ENCODE results near the gene DBF4.
"Not testable (repeated sequence)": the region's sequence is repeated elsewhere in the genome, so short reads cannot be mapped to it uniquely, and the experiment has no call there.

The DBF4 gene

GRCh38 chr7:87882151-87882937 lies 6.1 kb downstream of the DBF4 start:
- DNase-seq (ENCODE audit: low read depth, low spot score), result no peak

DNA sequence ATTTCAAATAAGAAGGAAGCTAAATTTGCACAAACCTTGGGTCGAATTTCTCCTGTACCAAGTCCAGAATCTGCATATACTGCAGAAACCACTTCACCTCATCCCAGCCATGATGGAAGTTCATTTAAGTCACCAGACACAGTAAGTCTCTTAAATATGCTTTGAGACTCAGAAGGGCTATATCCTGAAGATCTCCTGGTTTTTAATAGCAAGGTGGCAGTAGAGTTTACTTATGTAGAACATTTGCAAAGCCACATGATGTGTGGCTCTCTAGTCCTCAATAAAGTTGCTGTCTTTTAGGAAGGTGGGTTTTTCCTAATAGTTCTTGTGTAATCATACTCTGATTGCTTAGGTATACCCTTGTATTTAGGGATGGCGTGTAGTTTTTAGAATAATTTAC lies 8.7 kb downstream of the DBF4 start:
- no peak for DNase-seq (ENCODE audit: low read depth, low spot score)

DNA sequence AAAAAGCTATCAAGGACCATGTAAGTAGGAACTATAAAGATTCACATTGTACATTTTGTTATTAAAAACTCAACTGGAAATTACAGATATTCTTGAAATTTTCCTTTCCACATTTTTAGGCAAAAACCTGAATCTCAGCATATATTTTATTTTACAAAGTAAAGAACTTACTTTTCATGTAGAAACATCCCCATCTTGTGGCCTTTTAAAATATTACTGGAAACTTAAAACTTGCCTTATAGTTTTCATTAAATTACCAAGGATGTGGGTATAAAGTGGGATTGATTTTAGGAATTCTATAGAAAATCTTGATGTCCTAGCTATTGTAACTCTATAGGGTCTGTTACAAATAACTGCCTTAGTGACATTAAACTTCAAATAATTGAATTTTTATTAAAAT lies 10.6 kb downstream of the DBF4 start:
- no peak for DNase-seq (ENCODE audit: low read depth, low spot score)

DNA sequence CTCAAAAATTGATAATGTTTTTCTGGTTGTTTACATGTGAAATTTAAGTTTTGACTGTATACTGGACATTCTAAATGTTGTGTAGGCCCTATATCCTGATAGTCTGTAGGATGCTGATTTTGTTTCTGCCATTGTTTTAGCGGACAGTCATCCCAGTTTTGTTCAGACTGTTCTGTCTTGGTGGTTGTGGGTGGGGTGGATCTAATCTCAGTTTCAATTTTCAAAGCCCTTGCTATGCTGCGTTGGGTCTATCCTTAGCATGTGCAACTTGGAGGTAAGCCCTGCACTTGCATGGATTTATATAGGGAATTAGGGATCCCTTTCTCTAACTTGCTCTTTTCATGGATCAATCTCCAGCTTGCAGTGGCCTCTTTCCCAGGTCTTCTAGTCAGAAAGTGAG lies 19.1 kb downstream of the DBF4 start:
- no peak for DNase-seq (ENCODE audit: low read depth, low spot score)

DNA sequence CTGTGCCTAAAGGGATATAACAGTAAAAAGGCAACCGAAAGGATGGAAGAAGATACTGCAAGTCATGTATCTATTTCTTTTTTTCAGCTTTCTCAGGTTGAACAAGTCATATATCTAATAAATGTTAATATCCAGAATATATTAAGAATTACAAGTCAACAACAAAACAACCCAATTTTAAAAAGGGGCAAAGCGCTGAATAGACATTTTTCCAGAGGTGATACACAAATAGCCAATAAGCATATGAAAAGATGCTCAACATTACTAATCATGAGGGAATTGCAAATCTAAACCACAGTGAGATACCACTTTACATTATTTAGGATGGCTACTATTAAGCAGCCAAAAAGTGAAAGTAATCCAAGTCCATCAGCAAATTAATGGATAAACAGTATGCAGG lies 23.0 kb downstream of the DBF4 start:
- no peak for DNase-seq (ENCODE audit: low read depth, low spot score)

- not testable (repeated sequence) for DNase-seq (ENCODE audit: low read depth, low spot score)
These were observed 31.0 kb downstream of the DBF4 start for GRCh38 chr7:87907136-87907906.

GRCh38 chr7:87908814-87909213 lies 32.5 kb downstream of the DBF4 start:
- DNase-seq (ENCODE audit: low read depth, low spot score), result not testable (repeated sequence)

DNA sequence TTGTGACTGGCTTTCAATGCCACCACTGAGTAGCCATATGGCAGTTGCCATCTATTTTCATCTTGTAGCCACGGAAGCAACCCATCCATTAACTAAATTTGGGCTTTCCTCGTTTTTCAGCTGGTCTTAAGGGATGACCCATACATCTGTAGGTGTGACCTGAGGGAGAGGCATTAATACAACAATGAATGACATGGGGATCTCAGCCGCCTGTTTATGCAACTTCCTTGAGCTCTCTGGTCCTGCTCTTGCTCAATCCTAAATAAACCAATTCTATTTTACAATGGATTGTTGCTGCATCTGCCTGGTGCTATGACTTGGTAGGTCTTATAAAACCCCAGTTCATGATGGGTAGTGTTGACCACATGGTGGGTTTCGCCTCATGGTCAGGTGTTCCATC lies 35.8 kb downstream of the DBF4 start:
- no peak for DNase-seq (ENCODE audit: low read depth, low spot score)

GRCh38 chr7:87918740-87919139 lies 42.4 kb downstream of the DBF4 start:
- DNase-seq (ENCODE audit: low read depth, low spot score), result no peak

GRCh38 chr7:87919875-87920274 lies 43.6 kb downstream of the DBF4 start:
- DNase-seq (ENCODE audit: low read depth, low spot score), result no peak

DNA sequence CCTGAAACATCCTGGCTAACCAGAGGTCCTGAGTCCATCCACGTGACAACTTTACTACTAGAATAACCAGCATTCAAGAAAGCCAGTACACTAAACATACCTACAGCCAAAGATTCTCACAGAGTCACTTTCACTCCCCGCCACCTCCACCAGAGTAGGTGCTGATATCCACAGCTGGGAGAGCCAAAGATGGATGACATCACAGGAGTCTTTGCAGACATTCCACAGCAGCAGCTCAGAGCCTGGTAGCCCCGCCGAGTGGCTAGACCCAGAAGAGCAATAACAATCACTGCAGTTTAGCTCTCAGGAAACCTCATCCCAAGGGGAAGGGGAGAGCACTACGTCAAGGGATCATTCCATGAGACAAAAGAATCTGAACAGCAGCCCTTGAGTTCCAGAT lies 44.3 kb downstream of the DBF4 start:
- DNase-seq (ENCODE audit: low read depth, low spot score), result no peak

GRCh38 chr7:87922759-87923395 lies 46.6 kb downstream of the DBF4 start:
- not testable (repeated sequence) for DNase-seq (ENCODE audit: low read depth, low spot score)

DNA sequence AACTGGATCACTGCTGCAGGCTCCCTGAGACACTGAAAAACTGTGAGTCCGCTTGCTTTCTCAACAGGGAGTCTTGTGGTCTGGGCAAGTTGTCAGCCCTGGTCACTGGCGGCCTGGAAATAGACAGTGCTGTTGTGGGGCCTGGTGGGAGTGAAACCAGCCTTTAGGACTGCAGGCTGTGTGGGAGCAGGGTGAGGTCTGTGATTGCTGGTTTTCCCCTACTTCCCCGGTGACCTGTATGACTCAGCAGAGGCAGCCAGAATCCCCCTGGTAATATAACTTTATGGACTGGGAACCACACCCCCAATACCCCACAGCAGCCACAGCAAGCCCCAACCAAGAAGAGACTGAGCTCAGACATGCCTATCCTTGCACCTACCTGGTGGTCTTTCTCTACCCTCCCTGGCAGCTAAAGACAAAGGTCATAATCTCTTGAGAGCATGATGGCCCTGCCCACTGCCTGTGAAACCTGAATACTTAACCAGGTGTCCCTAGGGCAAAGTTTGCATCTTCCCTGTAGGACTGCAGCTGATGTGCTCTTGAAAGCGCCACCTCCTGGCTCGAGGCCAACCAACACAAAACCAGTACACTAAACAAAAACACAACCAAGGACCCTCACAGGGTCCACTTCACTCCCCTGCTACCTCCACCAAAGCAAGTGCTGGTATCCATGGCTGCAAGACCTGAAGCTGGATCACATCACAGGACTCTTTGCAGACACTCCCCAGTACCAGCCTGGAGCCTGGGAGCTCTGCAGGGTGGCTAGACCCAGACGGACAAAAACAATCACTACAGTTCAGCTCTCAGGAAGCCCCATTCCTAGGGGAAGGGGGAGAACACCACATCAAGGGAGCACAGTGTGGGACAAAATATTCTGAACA lies 50.5 kb downstream of the DBF4 start:
- peak; percentile 82 for DNase-seq (ENCODE audit: low read depth, low spot score)

- DNase-seq (ENCODE audit: low read depth, low spot score), result peak; percentile 17
These were observed 57.3 kb downstream of the DBF4 start for GRCh38 chr7:87933605-87933952.

- peak; percentile 53 for DNase-seq (ENCODE audit: low read depth, low spot score)
These were observed 57.8 kb downstream of the DBF4 start, which contains the start of gene ADAM22 for GRCh38 chr7:87933953-87934698. Gene ADAM22 (plus strand): TSS chr7:87934251. CDS start chr7:87934466, 215 bp downstream.

DNA sequence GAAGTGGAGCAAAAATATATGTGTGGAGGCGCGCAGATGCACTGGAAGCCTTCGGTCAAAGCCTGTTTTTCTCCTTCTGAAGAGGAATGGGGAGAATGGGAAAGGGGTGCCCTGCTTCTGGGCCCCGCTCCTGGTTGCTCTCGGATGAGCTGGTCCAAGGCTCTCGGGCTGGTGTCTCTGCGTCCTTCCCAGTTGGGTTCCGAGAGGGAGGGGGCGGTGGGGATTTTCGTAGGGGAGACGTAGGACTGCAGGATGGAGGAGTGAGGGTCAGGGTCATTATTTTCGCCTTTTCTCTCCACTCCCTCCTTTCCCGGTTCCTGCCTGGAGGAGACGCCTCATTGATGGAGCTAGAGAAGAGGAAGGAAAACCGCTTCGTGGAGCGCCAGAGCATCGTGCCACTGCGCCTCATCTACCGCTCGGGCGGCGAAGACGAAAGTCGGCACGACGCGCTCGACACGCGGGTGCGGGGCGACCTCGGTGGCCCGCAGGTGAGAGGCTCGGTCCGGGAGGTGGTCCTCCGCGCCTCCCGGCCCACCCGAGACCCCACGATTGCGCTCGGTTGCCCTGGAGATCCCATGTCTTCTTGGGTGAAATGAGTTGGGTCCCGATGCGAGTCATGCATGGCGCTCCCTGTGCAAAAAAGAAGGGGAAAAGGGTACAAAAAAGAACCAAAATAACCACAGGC lies 58.5 kb downstream of the DBF4 start:
- no peak for DNase-seq (ENCODE audit: low read depth, low spot score)

- DNase-seq (ENCODE audit: low read depth, low spot score), result no peak
These were observed 59.1 kb downstream of the DBF4 start for GRCh38 chr7:87935384-87935706.

DNA sequence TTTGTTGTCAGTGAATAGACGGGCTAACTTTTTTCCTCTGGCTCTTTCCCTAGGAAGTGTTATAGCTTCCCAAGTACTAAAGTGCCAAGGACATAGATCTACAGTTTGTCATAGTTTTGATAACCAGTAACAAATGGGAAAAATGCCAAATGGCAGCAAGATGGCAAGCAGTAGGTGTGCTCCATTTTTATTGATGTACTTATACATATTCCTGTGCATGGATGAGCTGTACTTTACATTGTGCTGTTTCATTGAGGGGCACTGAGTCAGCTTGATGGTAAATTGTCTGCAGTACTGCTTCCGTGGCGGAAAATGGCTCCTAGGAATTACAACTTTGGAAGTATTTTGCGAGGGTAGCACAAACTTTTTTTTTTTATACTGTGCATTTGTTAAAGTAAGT lies 64.8 kb downstream of the DBF4 start:
- no peak for DNase-seq (ENCODE audit: low read depth, low spot score)

DNA sequence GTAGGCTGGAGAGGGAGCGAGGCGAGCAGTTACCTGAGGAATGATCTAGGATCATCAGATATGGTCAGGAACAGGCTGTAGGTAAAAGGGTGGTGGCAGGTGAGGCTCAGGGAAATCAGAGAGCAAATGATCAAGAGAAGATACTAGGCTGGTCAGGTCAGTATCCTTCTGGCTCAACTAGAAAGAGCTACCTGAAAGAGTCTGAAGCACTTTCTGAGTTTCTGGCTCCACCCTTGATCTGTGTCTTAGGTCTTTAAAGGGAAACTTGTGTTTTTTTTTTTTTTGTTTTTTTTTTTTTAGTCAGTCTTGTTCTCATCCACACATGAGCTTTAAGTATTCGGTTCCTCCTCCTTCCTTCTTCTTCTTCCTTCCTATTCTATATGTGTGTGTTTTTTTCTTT lies 68.3 kb downstream of the DBF4 start:
- no peak for DNase-seq (ENCODE audit: low read depth, low spot score)

- not testable (repeated sequence) for DNase-seq (ENCODE audit: low read depth, low spot score)
These were observed 69.6 kb downstream of the DBF4 start for GRCh38 chr7:87945926-87946325.

Measured in brain pericyte (primary cell).